Sigmoid colon (tissue), 7 donors: Measurements from ENCODE around the gene MGAM2. TPM values are rescaled to one million over a fixed set of nuclear protein-coding genes. Genes with fewer than 3 reads are reported as not detected.

Experiments used
- DNase-seq: peaks from one replicate; pipeline ENCODE4 v3.0.0-alpha.2; 2019
- H3K27ac ChIP-seq, 4 donors: fragments of 200-600 bp; sonication (generic); one replicate each; pipeline ENCODE4 v1.5.1; 2016 to 2019; ENCODE audit warnings: mild to moderate bottlenecking in 1 of 4
- H3K27me3 ChIP-seq, 3 donors: fragments of 200-600 bp; sonication (generic); one replicate each; pipeline ENCODE4 v1.5.1; 2019; ENCODE audit warnings: mild to moderate bottlenecking in 1 of 3
- H3K36me3 ChIP-seq, 4 donors: fragments of 200-600 bp; sonication (generic); one replicate each; pipeline ENCODE4 v1.5.1; 2016 to 2019
- H3K4me1 ChIP-seq, 4 donors: fragments of 200-600 bp; sonication (generic); one replicate each; pipeline ENCODE4 v1.5.1; 2017 to 2019
- H3K4me3 ChIP-seq, 4 donors: fragments of 200-600 bp; sonication (generic); one replicate each; pipeline ENCODE4 v1.5.1; 2017 to 2019; ENCODE audit warnings: mild to moderate bottlenecking in 2 of 4, moderate library complexity in 1 of 4
- H3K9me3 ChIP-seq, 4 donors: fragments of 200-600 bp in 3 of 4; sonication (generic) in 3 of 4; one replicate each; pipeline versions ENCODE4 v1.5.1 to v1.6.1; 2013 to 2019
- EP300 ChIP-seq, 4 donors: sonication (generic); formaldehyde crosslinking; IDR thresholded peaks; one replicate each; pipeline ENCODE4 v1.6.1; 2017; ENCODE audit warnings: antibody characterized with exemption in 4 of 4
- POLR2A ChIP-seq, 2 donors: fragments of 450-650 bp; IDR thresholded peaks; one replicate each; pipeline ENCODE4 v1.6.1; 2016; ENCODE audit warnings: antibody characterized with exemption in 2 of 2, mild to moderate bottlenecking in 2 of 2, moderate library complexity in 2 of 2
- POLR2AphosphoS5 ChIP-seq, 4 donors: sonication (generic); formaldehyde crosslinking; IDR thresholded peaks; one replicate each; pipeline ENCODE4 v1.6.1; 2017; ENCODE audit warnings: antibody characterized with exemption in 4 of 4
- WGBS, 2 donors: extraction: QIAGEN DNeasy Blood & Tissue Kit; methylation state at CpG; one replicate each; pipeline ENCODE4 v1.1.7; 2013; 5-methylcytosine and 5-hydroxymethylcytosine counted together
- intact Hi-C: fragments of 100-400 bp; cut with DNase I; formaldehyde crosslinking; loops from one replicate; pipeline ENCODE4 v1.15.1; 2023
- polyA plus RNA-seq, 3 donors: library from polyadenylated mRNA; stranded (reverse); fragments of 200-250 nt; gene quantifications; one replicate each; pipeline ENCODE4 v1.2.3, GENCODE V29; 2013
- total RNA-seq, 4 donors: library from RNA; depleted of rRNA; stranded (reverse); fragments of >200 nt; gene quantifications; one replicate each; pipeline ENCODE4 v1.1.0, GENCODE V29; 2016
- TF ChIP-seq, protein P1 (sequence below), 4 experiments: fragments of 450-650 bp in 3 of 4; fragments of 200-600 bp in 1 of 4; IDR thresholded peaks; one replicate each; pipeline ENCODE4 v1.5.1; 2016 to 2019; ENCODE audit warnings: antibody characterized with exemption in 4 of 4, mild to moderate bottlenecking in 3 of 4, moderate library complexity in 2 of 4
- donor health status: healthy with polysubstance abuse.
- donor health status: Bipolar disorder and iron deficiency.
- donor health status: healthy.

The MGAM2 gene
- total and polyA plus RNA-seq, 7 donors, result 0.28 to 2.1 (median 0.71) TPM; not detected in 2

DNA sequence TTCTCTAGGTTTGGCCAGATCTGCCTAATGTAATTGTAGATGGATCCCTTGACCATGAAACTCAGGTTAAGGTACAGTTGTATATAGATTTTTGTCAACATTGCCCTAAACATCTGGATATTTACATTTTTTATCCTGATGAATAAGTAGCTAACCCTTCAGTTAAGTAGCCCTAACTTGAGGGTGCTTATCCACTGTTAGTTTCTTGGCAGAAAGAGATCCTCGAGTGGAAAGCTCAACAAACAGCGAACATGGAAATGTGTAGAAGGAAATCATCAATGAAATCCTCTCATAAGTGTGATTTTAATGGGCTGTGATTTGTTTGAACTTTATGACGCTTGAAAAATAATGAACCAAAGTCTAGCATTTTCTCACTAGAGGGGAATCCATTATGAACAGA is 73.6 kb downstream of the MGAM2 start:
- DNase-seq, result no peak
- Histone ChIP-seq H3K36me3 (no peaks in the 10 kb centered on the region), H3K9me3 (no peaks in the 10 kb centered on the region), H3K4me3 (no peak overlapping the region), H3K27me3 (no peaks in the 10 kb centered on the region), H3K27ac (no peak overlapping the region), H3K4me1 (no peaks in the 10 kb centered on the region)
- intact Hi-C loops, result no loop called here
- WGBS, 2 donors, result 80 to 82% methylated on average over 3 of the region's 3 CpGs
- TF ChIP-seq POLR2AphosphoS5 (IDR thresholded peaks at IDR 0.05), result no peak
- TF ChIP-seq EP300 (IDR thresholded peaks at IDR 0.05), result no peak
- TF ChIP-seq, protein P1, sequence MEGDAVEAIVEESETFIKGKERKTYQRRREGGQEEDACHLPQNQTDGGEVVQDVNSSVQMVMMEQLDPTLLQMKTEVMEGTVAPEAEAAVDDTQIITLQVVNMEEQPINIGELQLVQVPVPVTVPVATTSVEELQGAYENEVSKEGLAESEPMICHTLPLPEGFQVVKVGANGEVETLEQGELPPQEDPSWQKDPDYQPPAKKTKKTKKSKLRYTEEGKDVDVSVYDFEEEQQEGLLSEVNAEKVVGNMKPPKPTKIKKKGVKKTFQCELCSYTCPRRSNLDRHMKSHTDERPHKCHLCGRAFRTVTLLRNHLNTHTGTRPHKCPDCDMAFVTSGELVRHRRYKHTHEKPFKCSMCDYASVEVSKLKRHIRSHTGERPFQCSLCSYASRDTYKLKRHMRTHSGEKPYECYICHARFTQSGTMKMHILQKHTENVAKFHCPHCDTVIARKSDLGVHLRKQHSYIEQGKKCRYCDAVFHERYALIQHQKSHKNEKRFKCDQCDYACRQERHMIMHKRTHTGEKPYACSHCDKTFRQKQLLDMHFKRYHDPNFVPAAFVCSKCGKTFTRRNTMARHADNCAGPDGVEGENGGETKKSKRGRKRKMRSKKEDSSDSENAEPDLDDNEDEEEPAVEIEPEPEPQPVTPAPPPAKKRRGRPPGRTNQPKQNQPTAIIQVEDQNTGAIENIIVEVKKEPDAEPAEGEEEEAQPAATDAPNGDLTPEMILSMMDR (IDR thresholded peaks at IDR 0.05), result no peak
- TF ChIP-seq POLR2A (IDR thresholded peaks at IDR 0.05), result no peak

DNA sequence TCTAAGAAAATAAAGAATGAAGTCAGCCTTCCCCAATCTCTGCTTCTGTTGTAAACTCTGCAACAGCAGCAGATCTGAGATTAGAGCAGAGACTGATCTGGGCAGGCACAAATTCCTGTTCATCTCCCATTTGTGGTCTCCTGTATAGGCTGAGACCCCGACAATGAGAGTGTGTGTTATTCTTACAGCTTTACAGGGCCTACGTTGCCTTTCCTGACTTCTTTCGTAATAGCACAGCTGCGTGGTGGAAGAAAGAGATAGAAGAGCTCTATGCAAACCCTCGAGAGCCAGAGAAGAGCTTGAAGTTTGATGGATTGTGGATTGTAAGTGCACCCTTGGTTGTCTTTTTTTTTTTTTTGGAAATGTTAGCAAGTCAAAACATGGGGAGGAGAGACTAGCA is 74.3 kb downstream of the MGAM2 start:
- WGBS, 2 donors, result 65 to 87% methylated on average over 5 of the region's 5 CpGs
- TF ChIP-seq POLR2AphosphoS5 (IDR thresholded peaks at IDR 0.05) (no peak), EP300 (IDR thresholded peaks at IDR 0.05) (no peak), POLR2A (IDR thresholded peaks at IDR 0.05) (no peak)
- TF ChIP-seq, protein P1 (IDR thresholded peaks at IDR 0.05), result no peak
- Histone ChIP-seq H3K4me1 (no peaks in the 10 kb centered on the region), H3K4me3 (no peak overlapping the region), H3K27ac (no peak overlapping the region), H3K9me3 (no peaks in the 10 kb centered on the region), H3K27me3 (no peaks in the 10 kb centered on the region), H3K36me3 (no peaks in the 10 kb centered on the region)
- DNase-seq, result no peak
- intact Hi-C loops, result no loop called here

DNA sequence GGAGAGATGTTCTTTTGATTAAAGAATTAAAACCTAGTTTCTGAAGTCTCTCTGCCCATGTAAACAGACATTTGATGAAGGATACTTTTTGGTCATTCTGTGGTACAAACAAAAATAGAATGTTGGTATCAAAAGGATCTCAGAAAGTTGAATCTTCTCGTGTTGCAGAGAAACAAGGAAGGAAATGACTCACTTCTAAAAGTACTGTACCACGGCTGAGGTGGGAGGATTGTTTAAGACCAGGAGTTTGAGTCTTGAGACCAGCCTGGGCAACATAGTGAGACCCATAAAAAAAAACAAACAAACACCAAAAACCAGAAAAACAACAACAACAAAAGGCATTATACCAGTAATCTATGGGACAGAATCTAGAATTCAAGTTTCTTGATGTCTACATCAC is 76.6 kb downstream of the MGAM2 start:
- no peaks in the 10 kb centered on the region for H3K27me3 ChIP-seq
- H3K36me3 ChIP-seq, result no peaks in the 10 kb centered on the region
- H3K4me3 ChIP-seq, result no peak overlapping the region
- H3K4me1 ChIP-seq, result no peaks in the 10 kb centered on the region
- TF ChIP-seq EP300 (IDR thresholded peaks at IDR 0.05), result no peak
- TF ChIP-seq POLR2A (IDR thresholded peaks at IDR 0.05), result no peak
- TF ChIP-seq POLR2AphosphoS5 (IDR thresholded peaks at IDR 0.05), result no peak
- TF ChIP-seq, protein P1 (IDR thresholded peaks at IDR 0.05), result no peak
- H3K9me3 ChIP-seq, result no peaks in the 10 kb centered on the region
- H3K27ac ChIP-seq, result no peak overlapping the region
- intact Hi-C loops, result no loop called here
- no peak for DNase-seq
- 24 to 53% methylated on average over 2 of the region's 2 CpGs for WGBS, 2 donors

DNA sequence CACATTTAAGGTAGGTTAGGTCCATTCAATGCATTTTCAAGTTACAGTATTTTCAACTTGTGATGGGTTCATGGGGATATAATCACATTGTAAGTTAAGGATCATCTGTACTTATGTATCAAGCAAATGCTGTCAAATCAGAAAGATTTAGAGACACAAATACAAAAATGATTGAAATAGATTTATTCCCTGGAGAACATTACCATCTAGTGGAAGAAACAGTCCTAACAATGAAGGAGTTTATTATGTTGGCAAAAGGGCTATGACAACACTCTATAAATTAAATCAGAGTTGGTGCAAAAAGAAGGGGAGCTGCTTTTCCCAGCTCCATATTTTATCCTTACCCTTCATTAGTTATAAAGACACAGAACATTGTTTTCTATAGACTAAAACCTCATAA is 77.3 kb downstream of the MGAM2 start:
- Histone ChIP-seq H3K27me3 (no peaks in the 10 kb centered on the region), H3K9me3 (no peaks in the 10 kb centered on the region), H3K4me3 (no peak overlapping the region), H3K36me3 (no peaks in the 10 kb centered on the region), H3K27ac (no peak overlapping the region), H3K4me1 (no peaks in the 10 kb centered on the region)
- no peak for DNase-seq
- TF ChIP-seq, protein P1 (IDR thresholded peaks at IDR 0.05), result peak in 1 of 4 experiments; percentile 11
- TF ChIP-seq EP300 (IDR thresholded peaks at IDR 0.05), result no peak
- intact Hi-C loops, result no loop called here

DNA sequence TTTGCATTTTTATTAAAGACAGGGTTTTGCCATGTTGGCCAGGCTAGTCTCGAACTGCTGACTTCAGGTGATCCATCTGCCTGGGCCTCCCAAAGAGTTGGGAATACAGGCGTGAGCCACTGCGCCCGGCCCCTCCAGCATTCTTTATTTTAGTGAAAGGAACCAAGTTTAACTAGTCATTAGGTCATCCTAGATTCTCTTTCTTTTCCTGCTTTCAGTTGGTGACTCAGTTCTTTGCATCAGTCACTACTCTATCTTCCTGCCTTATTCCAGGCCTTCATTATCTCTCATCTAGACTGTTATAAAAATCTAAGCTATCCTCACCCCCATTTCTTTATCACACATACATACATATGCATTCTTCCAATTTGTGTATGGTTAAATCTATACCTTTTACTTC is 82.7 kb downstream of the MGAM2 start:
- WGBS, 2 donors, result 93 to 95% methylated on average over 4 of the region's 4 CpGs
- no peaks in the 10 kb centered on the region for H3K36me3 ChIP-seq
- H3K4me3 ChIP-seq, result no peak overlapping the region
- no peaks in the 10 kb centered on the region for H3K4me1 ChIP-seq
- no peak overlapping the region for H3K27ac ChIP-seq
- no peaks in the 10 kb centered on the region for H3K9me3 ChIP-seq
- intact Hi-C loops, result no loop called here
- DNase-seq, result no peak
- TF ChIP-seq POLR2A (IDR thresholded peaks at IDR 0.05) (no peak), EP300 (IDR thresholded peaks at IDR 0.05) (no peak), POLR2AphosphoS5 (IDR thresholded peaks at IDR 0.05) (no peak)
- TF ChIP-seq, protein P1 (IDR thresholded peaks at IDR 0.05), result no peak
- H3K27me3 ChIP-seq, result no peaks in the 10 kb centered on the region
